ENCODE results near the gene CAPN1. TPM values are rescaled to one million over a fixed set of nuclear protein-coding genes. Genes with fewer than 3 reads are reported as not detected.

The CAPN1 gene
- total and polyA plus RNA-seq, 2 of the 13 experiments (the other 11 are each of a cell fraction or from before 2014, with no cell fraction given), result 57.3 to 82.6 TPM

- TF ChIP-seq PATZ1 (CRISPR knock-in tag; IDR thresholded peaks at IDR 0.05) (0 out of 2 replicates have a peak, but pooled peaks have one; percentile 15), ESRRA (CRISPR knock-in tag; IDR thresholded peaks at IDR 0.05; ENCODE audit: low read depth) (no peak), ZNF343 (CRISPR knock-in tag; IDR thresholded peaks at IDR 0.05) (no peak), FIP1L1 (IDR thresholded peaks at IDR 0.05; ENCODE audit: borderline replicate concordance, insufficient read depth, low read depth, low read length) (no peak), TRIM24 (CRISPR knock-in tag; IDR thresholded peaks at IDR 0.05) (no peak), NRL (CRISPR knock-in tag; IDR thresholded peaks at IDR 0.05; ENCODE audit: borderline replicate concordance) (0 out of 2 replicates have a peak, but pooled peaks have one; percentile 25), CBX5 (CRISPR knock-in tag; IDR thresholded peaks at IDR 0.05; ENCODE audit: borderline replicate concordance) (no peak), ATRX (CRISPR knock-in tag; IDR thresholded peaks at IDR 0.05; ENCODE audit: borderline replicate concordance) (no peak), ZFP36L2 (CRISPR knock-in tag; IDR thresholded peaks at IDR 0.05) (no peak), HOXD1 (CRISPR knock-in tag; IDR thresholded peaks at IDR 0.05) (no peak), CHCHD3 (CRISPR knock-in tag; IDR thresholded peaks at IDR 0.05) (0 out of 2 replicates have a peak, but pooled peaks have one; percentile 29), HHEX (CRISPR knock-in tag; IDR thresholded peaks at IDR 0.05) (no peak), TCF7 (IDR thresholded peaks at IDR 0.05; ENCODE audit: low read depth) (no peak), PRDM10 (CRISPR knock-in tag; IDR thresholded peaks at IDR 0.05; ENCODE audit: low read depth) (peak; percentile 67; the same call in 1 of the 2 replicates), TBX3 (IDR thresholded peaks at IDR 0.05; ENCODE audit: borderline replicate concordance) (no peak), MTA1 (CRISPR knock-in tag; IDR thresholded peaks at IDR 0.05; ENCODE audit: borderline replicate concordance) (0 out of 2 replicates have a peak, but pooled peaks have one; percentile 25)
Observed at GRCh38 chr11:65132988-65133700, 48.6 kb upstream of the CAPN1 start (continued).
